ENCODE measurements around the gene CCDC134. TPM values are rescaled to one million over a fixed set of nuclear protein-coding genes. Genes with fewer than 3 reads are reported as not detected.

CCDC134 gene
- total and polyA plus RNA-seq, 2 of the 13 experiments (the other 11 are each of a cell fraction or from before 2014, with no cell fraction given) = 4.8 to 17.4 TPM

DNA sequence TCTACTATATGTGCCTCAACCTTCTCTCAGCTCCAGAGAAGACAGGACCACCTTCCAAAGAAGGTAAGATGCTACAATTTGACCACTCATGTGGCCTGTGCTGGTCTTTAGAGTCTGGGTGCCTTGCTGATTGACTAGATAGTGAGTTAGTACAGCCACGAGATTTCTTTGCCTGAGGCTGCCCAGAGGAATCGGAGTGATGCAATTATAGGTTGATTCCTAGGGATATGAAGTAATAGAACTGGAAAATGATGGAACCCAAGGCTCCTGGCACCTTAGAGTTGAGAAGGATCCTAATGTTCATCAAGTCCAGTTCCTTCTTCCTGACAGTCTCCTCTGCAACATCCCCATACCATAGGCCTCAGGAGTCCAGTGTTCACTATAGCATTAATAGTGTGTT is 46.5 kb upstream of the CCDC134 start:
- 31% methylated on average over 2 of the region's 2 CpGs for WGBS (ENCODE audit: low lambda C conversion rate)

DNA sequence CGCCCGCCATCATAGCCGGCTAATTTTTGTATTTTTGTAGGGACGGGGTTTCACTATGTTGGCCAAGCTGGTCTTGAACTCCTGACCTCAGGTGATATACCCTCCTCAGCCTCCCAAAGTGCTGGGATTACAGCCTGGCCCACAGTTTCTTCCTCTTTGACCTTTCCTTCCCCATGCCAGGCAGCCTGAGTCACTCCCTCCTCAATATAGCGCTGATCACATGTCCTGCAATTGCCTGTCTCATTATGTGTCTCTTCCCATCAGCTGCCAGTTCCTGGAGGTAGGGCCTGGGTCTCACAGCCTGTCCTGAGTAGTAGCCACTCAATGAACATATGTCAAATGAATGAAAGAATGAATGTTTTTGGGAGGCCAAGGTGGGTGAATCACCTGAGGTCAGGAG is 43.0 kb upstream of the CCDC134 start:
- Histone ChIP-seq H3K36me3 (replicated peaks in 1 of 2; ENCODE audit: control insufficient read depth in 1 of 2, insufficient read depth in 2 of 2, low read length in 2 of 2) (no peaks in the 10 kb centered on the region), H3K79me2 (ENCODE audit: insufficient read depth, low read length) (no peaks in the 10 kb centered on the region), H3K27ac (ENCODE audit: extremely low read length, insufficient read depth, low read length) (no peak overlapping the region), H3K4me2 (ENCODE audit: low read depth, low read length) (no peak overlapping the region), H4K20me1 (ENCODE audit: insufficient read depth, low read length) (no peaks in the 10 kb centered on the region), H2AFZ (ENCODE audit: low read length) (no peak overlapping the region), H3K9ac (ENCODE audit: insufficient read depth, low read depth, low read length) (no peak overlapping the region), H3K9me3 (ENCODE audit: low read length) (no peaks in the 10 kb centered on the region), H3K4me3 (replicated peaks in 1 of 3; ENCODE audit: insufficient read depth in 1 of 3, low read depth in 2 of 3, low read length in 3 of 3) (no peak overlapping the region), H3K4me1 (ENCODE audit: insufficient read depth, low read length) (0 out of 2 replicates have a peak, but pooled peaks cover 2% of the 10 kb centered on the region), H3K27me3 (ENCODE audit: control insufficient read depth in 1 of 2, insufficient read depth in 2 of 2, low read length in 2 of 2) (peaks cover 0 to 5% of the 10 kb centered on the region in 2 experiments; a peak in 1 of 5 replicates)
- TF ChIP-seq ZEB1 (IDR thresholded peaks at IDR 0.05; ENCODE audit: insufficient replicate concordance, low read depth) = no peak
- no peak for TF ChIP-seq ZNF816 (CRISPR knock-in tag; IDR thresholded peaks at IDR 0.05; ENCODE audit: borderline replicate concordance)
- no peak for TF ChIP-seq ZNF629 (CRISPR knock-in tag; conservative IDR thresholded peaks at IDR 0.05)
- no peak for TF ChIP-seq MEIS1 (CRISPR knock-in tag; IDR thresholded peaks at IDR 0.05; ENCODE audit: borderline replicate concordance)
- TF ChIP-seq HCFC1 (IDR thresholded peaks at IDR 0.05; ENCODE audit: low read depth, low read length) = no peak
- TF ChIP-seq, protein P1, sequence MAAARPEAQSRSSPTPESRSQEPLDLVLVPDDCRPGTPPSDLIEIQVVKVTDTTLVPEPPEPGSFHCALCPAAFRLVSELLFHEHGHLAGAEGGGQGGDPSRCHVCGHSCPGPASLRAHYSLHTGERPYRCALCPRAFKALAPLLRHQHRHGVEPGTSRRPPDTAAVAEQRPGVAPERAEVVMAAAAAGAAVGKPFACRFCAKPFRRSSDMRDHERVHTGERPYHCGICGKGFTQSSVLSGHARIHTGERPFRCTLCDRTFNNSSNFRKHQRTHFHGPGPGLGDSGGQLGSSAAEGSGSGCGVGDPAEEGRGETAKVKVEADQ (CRISPR knock-in tag; IDR thresholded peaks at IDR 0.05; ENCODE audit: borderline replicate concordance) = no peak
- TF ChIP-seq ZNF678 (CRISPR knock-in tag; IDR thresholded peaks at IDR 0.05) = no peak
- TF ChIP-seq EP300 (IDR thresholded peaks at IDR 0.05; ENCODE audit: low read depth in 2 of 2, low read length in 2 of 2) = no peak
- no peak for TF ChIP-seq EP300 (CRISPR knock-in tag; IDR thresholded peaks at IDR 0.05; ENCODE audit: borderline replicate concordance)
- TF ChIP-seq CHD4 (IDR thresholded peaks at IDR 0.05; ENCODE audit: borderline replicate concordance, low read length) = no peak
- no peak for TF ChIP-seq KDM3A (CRISPR knock-in tag; IDR thresholded peaks at IDR 0.05; ENCODE audit: low read depth)
- DNase-seq (ENCODE audit: low spot score) = no peak
- ChIA-PET POLR2A (no interaction called here), CTCF (ENCODE audit: low intra/inter-chr PET ratio, low total read pairs) (no interaction called here)
- intact Hi-C loops (cut with micrococcal nuclease; ENCODE audit: unreplicated experiment) = no loop called here
- WGBS (ENCODE audit: low lambda C conversion rate) = 96% methylated on average over 5 of the region's 5 CpGs
- in situ Hi-C loops (cut with HindIII; ENCODE audit: extremely low pct_ligation_motif_present, low pct_unique_long_range_greater_than_20kb) = no loop called here
- FAIRE-seq = no peak
- BruUV-seq (replicated peaks) = no TSS peak
- no peak for ATAC-seq

More for the DNA sequence above, 46.5 kb upstream of the CCDC134 start:
- Histone ChIP-seq H3K27ac (ENCODE audit: extremely low read length, insufficient read depth, low read length) (no peak overlapping the region), H3K79me2 (ENCODE audit: insufficient read depth, low read length) (no peaks in the 10 kb centered on the region), H2AFZ (ENCODE audit: low read length) (no peak overlapping the region), H3K4me1 (ENCODE audit: insufficient read depth, low read length) (peaks cover 18% of the 10 kb centered on the region), H3K9ac (ENCODE audit: insufficient read depth, low read depth, low read length) (no peak overlapping the region), H3K9me3 (ENCODE audit: low read length) (no peaks in the 10 kb centered on the region), H3K27me3 (ENCODE audit: control insufficient read depth in 1 of 2, insufficient read depth in 2 of 2, low read length in 2 of 2) (peaks cover 0 to 5% of the 10 kb centered on the region in 2 experiments; a peak in 1 of 5 replicates), H3K4me3 (replicated peaks in 1 of 3; ENCODE audit: insufficient read depth in 1 of 3, low read depth in 2 of 3, low read length in 3 of 3) (no peak overlapping the region), H4K20me1 (ENCODE audit: insufficient read depth, low read length) (no peaks in the 10 kb centered on the region), H3K4me2 (ENCODE audit: low read depth, low read length) (no peak overlapping the region), H3K36me3 (replicated peaks in 1 of 2; ENCODE audit: control insufficient read depth in 1 of 2, insufficient read depth in 2 of 2, low read length in 2 of 2) (no peaks in the 10 kb centered on the region)
- ChIA-PET POLR2A (no interaction called here), CTCF (ENCODE audit: low intra/inter-chr PET ratio, low total read pairs) (no interaction called here)
- in situ Hi-C loops (cut with HindIII; ENCODE audit: extremely low pct_ligation_motif_present, low pct_unique_long_range_greater_than_20kb) = no loop called here
- no TSS peak for BruUV-seq (replicated peaks)
- FAIRE-seq = no peak
- no peak for ATAC-seq
- DNase-seq (ENCODE audit: low spot score) = no peak
- intact Hi-C loops (cut with micrococcal nuclease; ENCODE audit: unreplicated experiment) = no loop called here
- TF ChIP-seq KDM5A (IDR thresholded peaks at IDR 0.05; ENCODE audit: borderline replicate concordance, low read length) (no peak), ZNF569 (CRISPR knock-in tag; IDR thresholded peaks at IDR 0.05; ENCODE audit: borderline replicate concordance) (no peak), ZNF670 (CRISPR knock-in tag; IDR thresholded peaks at IDR 0.05; ENCODE audit: borderline replicate concordance) (no peak), EP300 (IDR thresholded peaks at IDR 0.05; ENCODE audit: low read depth in 2 of 2, low read length in 2 of 2) (no peak), EP300 (CRISPR knock-in tag; IDR thresholded peaks at IDR 0.05; ENCODE audit: borderline replicate concordance) (no peak), RAD51 (IDR thresholded peaks at IDR 0.05; ENCODE audit: borderline replicate concordance) (no peak)
- TF ChIP-seq, protein P2, sequence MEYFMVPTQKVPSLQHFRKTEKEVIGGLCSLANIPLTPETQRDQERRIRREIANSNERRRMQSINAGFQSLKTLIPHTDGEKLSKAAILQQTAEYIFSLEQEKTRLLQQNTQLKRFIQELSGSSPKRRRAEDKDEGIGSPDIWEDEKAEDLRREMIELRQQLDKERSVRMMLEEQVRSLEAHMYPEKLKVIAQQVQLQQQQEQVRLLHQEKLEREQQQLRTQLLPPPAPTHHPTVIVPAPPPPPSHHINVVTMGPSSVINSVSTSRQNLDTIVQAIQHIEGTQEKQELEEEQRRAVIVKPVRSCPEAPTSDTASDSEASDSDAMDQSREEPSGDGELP (IDR thresholded peaks at IDR 0.05; ENCODE audit: borderline replicate concordance, low read depth) = no peak
- TF ChIP-seq, protein P3, sequence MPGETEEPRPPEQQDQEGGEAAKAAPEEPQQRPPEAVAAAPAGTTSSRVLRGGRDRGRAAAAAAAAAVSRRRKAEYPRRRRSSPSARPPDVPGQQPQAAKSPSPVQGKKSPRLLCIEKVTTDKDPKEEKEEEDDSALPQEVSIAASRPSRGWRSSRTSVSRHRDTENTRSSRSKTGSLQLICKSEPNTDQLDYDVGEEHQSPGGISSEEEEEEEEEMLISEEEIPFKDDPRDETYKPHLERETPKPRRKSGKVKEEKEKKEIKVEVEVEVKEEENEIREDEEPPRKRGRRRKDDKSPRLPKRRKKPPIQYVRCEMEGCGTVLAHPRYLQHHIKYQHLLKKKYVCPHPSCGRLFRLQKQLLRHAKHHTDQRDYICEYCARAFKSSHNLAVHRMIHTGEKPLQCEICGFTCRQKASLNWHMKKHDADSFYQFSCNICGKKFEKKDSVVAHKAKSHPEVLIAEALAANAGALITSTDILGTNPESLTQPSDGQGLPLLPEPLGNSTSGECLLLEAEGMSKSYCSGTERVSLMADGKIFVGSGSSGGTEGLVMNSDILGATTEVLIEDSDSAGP (CRISPR knock-in tag; IDR thresholded peaks at IDR 0.05; ENCODE audit: borderline replicate concordance) = no peak
